ENCODE results near the gene SEC61B.

Gene SEC61B

DNA sequence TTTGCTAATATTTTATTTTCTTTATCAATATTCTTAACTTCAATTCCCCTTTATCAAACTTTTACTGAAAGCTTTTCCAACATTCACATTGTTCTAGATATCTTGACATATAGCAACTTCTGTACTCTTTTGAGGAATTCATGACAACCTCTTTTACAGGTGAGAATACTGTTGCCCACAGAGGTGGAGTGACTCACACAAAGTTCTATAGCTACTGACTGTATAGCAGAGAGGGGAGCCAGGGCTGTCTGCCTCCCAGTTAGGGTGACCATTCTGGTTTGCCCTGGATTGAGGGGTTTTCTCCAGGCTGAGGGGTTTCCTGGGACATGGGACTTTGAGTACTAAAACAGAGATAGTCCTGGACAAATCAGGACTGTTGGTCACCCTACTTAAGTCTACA is 16.2 kb downstream of the SEC61B start:
- DNase-seq, result no peak

DNA sequence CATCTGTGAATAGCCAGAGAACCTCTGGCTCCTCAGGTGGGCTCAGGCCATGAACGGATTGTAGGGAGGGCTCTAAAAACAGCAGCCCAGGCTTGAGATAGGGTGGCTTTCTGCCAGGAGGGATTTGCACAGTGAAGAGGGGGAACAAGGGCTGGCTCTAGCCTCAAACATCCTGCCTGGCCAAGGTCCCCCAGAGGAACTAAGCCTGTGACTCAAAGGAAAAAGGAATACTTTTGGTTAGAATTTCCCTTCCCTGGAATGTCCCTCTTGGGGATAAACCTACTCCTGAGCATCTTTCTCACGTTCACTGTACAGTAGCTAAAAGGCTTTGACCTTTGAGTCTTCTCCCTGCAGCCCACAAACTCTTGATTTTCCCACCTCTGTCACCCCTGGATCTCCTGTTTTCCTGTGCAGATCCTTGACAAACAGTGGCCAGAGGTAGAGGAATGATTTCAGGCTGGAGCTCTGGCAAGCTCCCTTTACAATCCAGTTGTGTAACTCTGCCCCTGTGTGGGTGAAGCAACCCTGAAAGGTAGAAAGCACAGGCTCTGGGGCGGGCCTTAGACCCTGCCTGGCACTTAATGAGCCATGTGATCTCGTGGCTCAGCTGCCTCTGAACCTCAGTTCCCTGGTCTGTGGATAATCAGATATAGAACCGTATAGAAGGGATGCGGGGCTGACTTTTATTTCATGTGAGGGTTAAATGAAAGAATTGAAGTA is 17.4 kb downstream of the SEC61B start:
- no peak for DNase-seq

DNA sequence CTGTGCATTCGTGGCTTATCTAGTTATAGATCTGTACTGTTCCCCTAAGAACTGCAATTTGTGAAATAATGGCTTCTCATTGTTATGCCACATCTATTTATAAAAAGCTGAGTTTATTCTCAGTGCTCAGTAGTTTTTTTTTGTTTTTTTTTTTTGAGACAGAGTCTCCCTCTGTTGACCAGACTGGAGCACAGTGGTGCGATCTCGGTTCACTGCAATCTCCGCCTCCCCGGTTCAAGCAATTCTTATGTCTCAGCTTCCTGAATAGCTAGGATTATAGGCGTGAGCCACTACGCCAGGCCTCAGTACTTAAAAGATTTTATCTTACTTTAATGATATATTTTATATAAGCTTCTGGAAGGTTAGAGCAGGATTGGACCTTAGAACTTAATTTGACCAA is 19.0 kb downstream of the SEC61B start:
- DNase-seq, result no peak

DNA sequence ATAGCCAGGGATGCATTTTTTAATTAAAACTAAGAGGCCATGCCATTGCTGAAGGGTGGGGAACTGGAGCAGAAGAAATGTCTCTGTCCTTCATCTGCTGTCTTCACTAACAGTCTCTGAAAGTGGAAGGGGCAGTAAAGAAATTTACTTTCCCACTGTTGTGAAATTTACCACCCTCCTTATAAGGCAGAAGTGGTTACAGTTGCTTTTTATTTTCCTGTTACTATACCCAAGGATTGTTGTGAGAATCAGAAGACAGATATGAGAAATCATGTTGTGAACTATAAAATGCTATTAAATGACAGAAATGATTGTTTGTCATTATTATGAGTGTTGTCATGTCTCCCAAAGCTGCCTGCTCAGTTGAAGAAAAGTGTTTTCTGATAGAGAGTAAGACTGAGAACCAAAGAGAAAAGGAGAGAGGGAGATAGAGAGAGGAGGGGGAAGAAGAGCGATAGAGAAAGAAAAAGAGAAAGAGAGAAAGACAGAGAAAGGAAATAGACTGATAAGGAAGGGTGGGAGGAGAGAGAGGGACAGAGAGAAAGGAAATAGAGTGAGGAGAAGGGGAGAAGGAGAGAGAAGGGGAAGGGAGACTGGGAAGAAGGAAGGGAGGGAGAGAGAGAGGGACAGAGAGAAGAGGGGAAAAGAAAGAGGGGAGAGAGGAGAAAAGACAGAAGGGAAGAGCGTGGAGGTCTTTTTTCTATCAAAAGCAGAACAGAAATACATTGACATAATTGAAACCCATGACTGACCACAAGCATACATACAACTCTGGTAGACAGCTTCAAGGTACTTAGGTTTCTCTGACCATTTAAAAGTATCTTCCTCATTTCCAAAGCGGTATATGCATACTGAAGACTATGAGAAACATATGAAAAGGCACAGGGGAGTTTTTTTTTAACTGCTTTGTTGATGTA is 22.5 kb downstream of the SEC61B start:
- DNase-seq, result no peak

DNA sequence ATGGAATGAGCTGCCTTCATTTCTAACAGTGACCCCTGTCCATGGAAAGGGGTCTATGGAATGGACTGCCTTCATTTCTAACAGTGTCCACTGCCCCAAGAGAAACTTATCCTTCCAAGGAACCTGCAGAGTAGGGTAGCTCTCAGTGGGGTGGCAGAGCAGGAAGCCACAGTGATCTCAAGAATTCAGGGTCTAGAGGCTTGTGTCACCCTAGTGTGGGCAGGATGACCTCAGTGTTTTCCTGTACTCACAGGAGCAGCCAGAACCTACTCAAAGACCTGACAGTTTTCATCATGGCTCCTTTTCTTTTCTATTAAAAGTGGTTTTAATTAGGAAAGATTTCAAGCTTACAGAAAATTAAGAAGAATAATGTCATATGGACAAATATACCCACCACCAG is 27.5 kb downstream of the SEC61B start:
- DNase-seq, result no peak

DNA sequence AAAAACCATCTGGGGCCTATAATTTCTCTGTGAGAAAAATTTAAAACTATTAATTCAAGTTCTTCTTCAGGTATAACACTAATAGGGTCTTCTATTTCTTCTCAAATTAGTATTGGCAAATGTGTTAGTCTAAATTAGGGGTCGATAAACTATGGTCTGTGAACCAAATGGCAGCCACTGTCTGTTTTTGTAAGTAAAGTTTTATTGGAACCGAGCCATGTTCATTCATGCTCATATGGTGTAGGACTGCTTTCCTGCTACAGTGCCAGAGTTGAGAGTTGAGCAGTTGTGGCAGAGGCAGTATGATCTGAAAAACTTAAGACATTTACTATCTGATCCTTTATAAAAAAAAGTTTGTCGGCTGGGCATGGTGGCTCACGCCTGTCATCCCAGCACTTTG is 29.1 kb downstream of the SEC61B start:
- DNase-seq, result no peak

DNA sequence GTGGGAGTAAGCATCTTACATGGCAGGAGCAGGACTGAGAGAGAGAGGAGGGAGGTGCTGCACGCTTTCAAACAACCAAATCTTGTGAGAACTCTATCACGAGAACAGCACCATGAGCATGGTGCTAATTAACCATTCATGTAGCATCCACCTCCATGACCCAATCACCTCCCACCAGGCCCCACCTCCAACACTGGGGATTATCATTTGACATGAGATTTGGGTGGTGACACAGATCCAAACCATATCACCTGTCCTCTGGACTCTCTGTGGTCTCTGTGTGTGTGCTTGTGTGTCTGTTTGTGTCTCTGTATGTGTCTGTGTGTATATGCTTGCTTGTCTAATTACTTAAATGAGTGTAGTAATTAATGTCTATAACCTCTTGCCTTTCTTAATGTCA is 31.1 kb downstream of the SEC61B start:
- DNase-seq, result no peak

DNA sequence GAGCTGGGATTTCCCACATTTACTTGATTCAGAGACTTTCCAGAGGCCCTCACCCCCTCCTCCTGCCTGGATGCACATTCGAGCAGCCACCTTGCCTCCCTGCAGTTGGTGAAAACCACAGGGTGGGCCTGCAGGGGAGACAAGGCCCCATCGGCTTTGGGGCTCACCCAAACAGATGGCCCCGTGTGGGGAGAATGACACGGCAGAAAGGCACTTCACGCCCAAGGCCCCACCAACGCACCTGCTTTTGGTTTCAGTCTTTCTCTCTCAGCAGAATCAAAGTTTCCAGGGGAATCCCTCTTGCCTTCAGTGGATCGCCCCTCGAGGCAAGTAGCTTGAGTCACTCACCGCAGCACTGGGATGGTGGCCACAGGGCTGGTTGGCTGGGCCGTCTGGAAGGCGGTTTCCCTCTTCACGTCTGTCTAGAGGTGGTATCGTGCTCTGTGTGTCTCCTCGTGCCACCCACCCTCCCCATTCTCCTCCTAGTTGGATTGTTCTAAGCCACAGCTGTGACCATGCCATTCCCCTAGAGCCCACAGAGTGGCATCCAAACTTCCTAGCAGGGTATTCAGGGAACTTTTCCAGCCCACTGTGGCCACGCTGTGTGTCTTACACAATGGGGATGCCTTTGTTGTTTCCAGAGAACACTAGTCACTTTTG is 31.8 kb downstream of the SEC61B start:
- DNase-seq, result no peak

DNA sequence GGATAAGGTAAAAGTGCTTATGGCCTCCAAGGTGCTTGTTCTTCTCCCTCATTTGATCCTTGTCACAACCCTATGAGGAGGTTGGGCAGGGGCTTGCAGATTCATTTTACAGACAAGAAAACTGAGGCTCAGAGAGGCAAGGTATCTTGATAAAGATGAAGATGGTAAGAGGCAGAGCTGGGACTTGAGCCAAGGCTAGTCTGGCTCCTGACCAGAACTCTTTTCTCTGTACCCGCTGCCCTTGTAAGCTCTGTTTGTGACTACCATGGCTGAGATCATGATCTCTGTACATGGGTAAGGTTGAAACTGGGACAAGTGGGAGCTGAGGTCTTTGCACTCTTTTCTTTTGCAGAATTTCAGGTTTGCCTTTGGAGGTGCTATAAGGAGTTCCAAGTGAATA is 33.6 kb downstream of the SEC61B start:
- DNase-seq, result no peak

DNA sequence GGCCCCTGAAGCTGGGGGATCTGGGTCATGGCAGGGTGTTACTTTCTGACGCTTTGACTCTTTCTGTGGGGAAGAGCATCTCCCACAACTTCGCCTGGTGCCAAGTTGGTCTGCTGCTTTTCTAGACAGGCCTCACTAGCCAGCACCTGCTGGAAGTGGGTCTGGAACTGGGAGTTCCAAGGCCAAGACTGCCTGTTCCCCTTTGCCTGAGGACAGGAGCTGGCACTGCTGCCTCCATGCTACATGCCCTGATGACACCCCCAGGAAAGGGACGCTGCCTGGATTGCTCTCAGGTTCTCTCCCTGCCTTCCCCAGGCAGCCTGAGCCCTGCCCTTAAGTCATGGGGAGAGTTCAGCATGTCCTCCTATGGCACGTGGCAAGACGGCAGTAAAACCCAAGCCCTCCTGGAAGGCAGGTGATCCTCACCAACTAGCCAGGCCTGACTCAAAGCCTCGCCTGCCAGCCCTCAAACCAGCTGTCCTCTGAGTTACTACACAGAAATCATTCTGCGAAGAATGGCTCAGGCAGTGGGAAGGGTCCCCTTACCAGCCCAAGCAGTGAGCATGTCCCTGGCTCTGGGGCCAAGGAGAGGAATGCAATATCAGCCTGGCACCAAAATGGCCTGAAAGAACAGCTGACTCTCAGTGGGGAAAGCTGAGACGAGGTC is 35.8 kb downstream of the SEC61B start:
- no peak for DNase-seq

DNA sequence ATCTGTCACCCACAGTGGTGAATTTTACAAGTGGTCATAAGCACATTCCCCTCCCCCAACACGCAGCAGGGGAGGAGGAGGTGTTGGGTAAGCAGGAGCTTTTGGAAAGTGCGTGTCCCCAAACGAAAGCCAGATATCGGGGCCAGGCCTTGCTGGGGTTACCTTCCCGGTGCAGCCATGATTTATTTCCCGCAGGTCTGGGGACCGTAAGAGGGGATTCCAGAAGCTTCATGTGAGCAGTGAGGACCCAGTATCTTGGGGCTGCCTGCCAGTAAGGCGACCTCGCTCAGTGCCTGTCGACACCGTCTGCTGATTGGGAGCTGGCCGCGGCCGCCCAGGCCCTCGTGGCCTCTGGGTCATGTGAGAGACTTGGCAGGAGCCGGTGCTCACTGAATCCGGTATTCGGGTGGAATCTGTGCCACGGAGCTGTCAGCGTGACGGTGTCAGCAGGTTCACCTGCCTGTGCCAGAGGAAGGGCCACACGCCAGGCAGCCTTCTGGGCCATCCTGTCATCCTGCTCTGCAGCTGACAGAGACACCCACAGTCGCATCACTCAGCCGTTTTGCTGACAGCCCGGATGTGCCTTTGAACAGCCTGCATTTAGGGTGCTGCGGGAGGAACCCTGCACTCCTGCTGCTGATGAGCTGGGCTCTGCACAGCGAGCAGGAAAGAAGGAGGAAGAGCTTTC is 37.3 kb downstream of the SEC61B start:
- no peak for DNase-seq

DNA sequence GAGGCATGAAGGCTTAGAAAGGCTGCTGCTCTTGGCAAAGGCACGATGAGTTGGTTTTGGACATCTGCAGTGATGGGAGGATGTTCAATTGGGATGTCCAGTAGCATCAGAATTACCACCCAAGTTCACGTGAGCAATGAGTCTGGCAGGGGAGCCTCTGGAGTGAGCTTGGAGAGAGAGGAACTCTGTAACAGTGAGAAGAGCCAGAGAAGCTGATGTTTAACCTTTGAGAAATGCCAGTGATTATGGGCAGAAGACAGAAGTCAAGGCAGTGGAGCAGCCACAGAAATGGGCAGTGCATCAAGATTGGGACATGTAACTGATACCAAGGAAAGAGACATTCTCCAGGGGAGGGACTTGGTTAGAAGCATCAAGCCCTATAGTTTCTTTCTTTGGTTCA is 39.8 kb downstream of the SEC61B start:
- no peak for DNase-seq

DNA sequence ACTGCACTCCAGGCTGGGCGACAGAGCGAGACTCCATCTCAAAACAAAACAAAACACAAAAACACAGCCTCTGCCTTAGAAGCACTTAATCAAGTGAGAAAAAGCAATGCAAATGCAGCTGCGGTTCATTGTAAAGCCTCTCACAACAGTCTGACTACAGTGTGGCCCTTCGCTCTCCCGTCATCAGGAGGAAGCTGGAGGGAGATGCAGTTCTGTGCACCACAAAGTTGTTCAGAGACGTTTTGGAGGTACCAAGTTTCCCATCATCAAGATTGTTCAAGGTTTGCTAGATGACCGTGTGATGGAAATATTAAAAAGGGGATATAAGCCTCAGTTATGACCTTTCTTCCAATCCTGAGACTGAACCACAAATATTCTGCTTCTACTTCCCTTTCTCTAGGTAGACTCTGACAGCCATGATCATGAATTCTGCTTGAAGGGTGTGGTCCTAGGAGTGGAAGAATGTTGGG is 40.9 kb downstream of the SEC61B start:
- DNase-seq, result no peak

DNA sequence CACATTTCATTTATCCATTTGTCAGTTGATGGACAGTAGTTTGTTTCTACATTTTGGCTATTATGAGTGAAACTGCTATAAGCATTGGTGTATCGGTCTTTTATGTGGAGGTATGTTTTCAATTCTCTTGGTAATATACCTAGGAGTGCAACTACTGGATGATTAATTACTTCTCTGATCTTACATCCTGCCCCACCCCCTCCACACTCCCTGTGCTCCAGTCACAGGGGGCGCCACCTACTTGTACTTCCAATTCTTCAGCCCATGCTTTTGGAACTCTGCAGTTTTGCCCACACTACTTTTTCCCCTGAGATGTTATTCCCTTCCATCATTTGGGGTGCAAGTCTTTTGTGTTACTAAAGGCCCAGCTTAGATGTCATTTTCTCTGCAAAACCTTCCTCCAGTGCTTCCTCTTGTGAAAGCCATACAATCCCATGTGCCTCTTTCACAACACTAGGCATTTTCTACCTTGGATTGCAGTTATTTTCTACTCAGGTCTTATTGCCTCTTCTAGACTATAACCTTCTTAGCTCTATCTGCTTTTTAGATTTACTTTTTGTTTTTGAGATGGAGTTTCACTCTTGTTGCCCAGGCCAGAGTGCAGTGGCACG is 42.1 kb downstream of the SEC61B start:
- peak; percentile 50 for DNase-seq

DNA sequence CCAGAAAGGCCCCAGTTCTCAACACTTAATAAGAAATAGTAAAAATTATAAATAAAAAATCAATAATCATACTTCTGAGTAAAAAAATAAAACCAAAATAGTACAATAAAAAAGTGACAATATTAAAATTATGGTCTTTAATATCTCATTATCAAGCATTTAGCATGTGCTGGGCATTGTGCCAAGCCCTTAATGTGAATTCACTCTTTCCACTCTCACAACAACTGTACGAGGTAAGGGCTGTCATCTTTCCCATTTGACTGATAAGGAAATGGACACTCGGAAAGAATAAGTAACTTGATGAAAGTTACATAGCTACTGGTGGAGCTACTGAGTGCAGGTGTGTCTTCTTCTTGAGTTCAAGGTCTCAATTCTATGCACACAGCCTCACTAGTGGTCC is 43.6 kb downstream of the SEC61B start:
- no peak for DNase-seq

DNA sequence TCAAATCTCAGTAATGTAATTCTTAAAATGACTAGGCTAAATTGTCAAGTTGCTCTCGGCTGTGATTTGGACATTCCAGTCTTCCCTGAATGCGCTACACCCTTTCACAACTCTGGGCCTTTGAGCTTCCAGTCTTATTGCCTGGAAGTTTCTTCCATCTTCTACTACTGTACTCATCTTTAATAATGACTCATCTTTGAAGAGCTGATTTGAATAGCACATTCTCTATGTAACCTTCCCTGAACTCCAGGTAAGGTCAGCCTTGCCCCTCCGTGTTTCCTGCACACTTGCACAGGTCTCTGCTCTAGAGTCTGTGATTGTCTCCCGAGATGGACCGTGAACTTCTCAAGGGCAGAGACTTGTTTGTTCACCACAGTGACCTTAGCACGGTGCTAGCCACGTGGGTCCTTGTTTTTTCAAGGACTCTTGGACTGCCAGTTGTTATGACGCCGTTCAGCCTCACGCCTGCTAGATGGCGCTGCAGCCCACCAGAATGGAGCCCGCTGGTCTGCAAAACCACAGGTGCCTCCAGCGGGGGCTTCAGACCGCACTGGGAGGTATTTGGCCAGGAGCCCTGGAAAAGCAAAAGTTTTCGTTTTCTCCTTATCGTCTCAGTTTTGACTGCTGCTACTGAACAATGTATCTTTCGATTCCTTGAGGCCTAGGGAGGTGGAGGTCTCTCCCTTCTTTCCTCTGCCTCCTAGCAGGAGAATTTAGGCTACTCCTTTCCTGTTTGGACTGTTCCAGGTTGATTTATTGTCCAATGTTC is 44.4 kb downstream of the SEC61B start:
- peak; percentile 87 for DNase-seq

DNA sequence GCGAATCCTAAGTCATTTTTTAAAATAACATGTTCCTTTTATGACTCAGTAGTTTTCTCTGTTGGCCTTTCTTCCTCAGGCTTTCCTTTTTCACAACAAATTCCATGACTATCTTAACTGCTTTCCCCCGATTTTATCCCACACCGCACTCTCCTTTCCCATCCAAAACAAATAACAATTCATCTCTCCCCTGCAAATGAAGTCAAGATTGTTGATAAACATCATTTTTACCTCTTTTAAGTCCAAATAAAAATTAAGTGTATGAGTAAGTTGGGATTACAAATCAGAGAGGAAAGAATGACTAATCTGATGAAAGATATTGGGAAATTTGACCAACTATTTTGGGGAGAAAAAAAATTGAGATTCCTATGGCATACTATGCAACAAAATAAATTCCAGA is 47.3 kb downstream of the SEC61B start:
- DNase-seq, result no peak

DNA sequence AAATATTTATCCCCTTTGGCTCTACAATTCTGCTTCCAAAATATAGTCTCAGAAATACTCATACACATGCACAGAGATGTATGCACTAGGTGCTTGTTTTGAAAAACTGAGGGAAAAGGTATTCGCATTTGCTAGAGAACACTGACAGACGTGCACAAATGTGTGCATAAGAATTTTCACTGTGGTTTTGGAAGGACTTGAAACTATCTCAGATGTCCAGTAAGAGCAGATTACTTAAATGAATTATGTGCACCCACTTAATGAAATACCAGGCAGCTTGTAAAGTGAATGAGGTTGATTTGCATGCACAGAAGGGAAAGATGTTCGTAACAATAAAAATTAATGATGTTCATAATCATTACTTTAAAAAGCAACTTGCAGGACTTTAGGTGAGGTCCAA is 48.4 kb downstream of the SEC61B start:
- DNase-seq, result no peak

DNA sequence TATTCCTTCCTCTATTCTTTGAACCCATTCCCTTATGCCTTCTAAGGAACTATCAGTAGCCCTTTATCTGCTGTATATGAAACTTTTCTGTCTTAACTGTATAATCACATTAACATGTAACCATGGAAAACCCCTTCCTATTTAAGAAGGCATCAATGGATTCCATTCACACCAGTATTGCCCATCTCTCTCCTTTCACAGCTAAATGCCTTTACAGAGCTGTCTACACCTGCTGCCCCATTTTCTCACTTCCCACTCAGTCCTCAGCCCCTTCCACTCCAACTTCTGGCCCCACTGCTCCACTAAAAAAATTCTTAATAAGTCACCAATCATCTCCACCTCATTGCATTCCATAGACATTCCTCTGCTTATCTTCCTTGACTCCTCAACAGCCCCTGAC is 50.8 kb downstream of the SEC61B start:
- DNase-seq, result no peak

DNA sequence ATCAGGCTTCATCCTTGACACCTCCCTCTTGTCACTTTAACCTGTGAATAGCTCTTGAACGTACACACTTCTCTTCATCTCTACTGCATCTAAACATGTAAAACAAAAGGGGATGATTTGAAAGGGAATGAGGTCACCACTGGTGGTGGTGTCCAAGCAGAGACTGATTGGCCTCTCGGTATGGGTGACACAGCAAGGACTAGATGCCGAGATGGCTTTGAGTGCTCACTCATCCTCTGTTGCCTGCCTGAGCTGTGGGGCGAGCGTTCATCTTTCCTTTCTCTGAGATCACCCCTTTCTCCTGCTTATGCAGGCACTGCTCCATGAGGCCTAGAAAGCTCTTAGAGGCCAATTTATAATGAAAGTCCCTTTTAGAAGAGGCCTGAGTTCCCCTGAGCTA is 51.9 kb downstream of the SEC61B start:
- DNase-seq, result no peak

DNA sequence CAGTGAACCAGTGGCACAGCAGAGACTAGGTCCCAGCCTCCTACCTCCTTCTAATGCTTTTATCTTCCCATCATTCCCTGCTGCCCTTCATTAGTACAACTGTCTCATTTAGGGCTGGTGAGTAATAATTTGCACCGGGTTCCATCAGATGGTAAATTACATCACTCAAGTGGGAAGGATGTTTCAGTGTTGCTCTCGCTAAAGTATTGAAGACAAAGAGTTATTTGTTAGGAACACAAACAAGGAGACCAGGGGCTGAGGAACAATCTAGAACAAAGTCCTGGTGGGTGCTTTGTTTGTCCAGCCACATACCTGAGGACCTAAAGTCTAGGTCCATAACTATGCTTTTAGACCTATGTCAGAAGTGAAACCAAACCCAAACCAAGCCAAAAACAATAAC is 52.4 kb downstream of the SEC61B start:
- no peak for DNase-seq
